ENCODE measurements around the gene SLC16A13.

GRCh38 chr17:7016418-7016817 lies 19.4 kb upstream of the SLC16A13 start:
- TF ChIP-seq, protein P1, sequence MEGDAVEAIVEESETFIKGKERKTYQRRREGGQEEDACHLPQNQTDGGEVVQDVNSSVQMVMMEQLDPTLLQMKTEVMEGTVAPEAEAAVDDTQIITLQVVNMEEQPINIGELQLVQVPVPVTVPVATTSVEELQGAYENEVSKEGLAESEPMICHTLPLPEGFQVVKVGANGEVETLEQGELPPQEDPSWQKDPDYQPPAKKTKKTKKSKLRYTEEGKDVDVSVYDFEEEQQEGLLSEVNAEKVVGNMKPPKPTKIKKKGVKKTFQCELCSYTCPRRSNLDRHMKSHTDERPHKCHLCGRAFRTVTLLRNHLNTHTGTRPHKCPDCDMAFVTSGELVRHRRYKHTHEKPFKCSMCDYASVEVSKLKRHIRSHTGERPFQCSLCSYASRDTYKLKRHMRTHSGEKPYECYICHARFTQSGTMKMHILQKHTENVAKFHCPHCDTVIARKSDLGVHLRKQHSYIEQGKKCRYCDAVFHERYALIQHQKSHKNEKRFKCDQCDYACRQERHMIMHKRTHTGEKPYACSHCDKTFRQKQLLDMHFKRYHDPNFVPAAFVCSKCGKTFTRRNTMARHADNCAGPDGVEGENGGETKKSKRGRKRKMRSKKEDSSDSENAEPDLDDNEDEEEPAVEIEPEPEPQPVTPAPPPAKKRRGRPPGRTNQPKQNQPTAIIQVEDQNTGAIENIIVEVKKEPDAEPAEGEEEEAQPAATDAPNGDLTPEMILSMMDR (IDR thresholded peaks at IDR 0.05): no peak
- no peak for TF ChIP-seq POLR2AphosphoS5 (IDR thresholded peaks at IDR 0.05)
- no peak for TF ChIP-seq POLR2A (IDR thresholded peaks at IDR 0.05)
- TF ChIP-seq EP300 (IDR thresholded peaks at IDR 0.05): no peak

Data from gastroesophageal sphincter (tissue), 3 donors.